Neural cell (in vitro differentiated cells): ENCODE measurements around the gene SF3B1. TPM values are rescaled to one million over a fixed set of nuclear protein-coding genes. Genes with fewer than 3 reads are reported as not detected.

Experiments
- H2AFZ ChIP-seq: fragments of 200-600, 300-800 bp; sonication (generic), shearing (Covaris generic); 2 replicates; pipeline ENCODE4 v1.6.0; 2014; ENCODE audit warnings: low read depth, mild to moderate bottlenecking, antibody characterized with exemption, low read length, moderate library complexity
- H3F3A ChIP-seq: fragments of 200-600 bp; shearing (Covaris generic); 2 replicates; pipeline ENCODE4 v1.6.1; 2016; ENCODE audit warnings: mild to moderate bottlenecking, moderate library complexity, mixed read lengths, antibody characterized with exemption, low read length; ENCODE audit not compliant: insufficient read depth, poor library complexity, severe bottlenecking
- H3K27ac ChIP-seq: fragments of 200-600, 300-800 bp; sonication (generic), shearing (Covaris generic); 2 replicates; pipeline ENCODE4 v1.5.1; 2014; ENCODE audit warnings: mild to moderate bottlenecking, low read length, moderate library complexity
- H3K27me3 ChIP-seq: fragments of 300-800, 200-600 bp; sonication (generic), shearing (Covaris generic); 2 replicates; pipeline ENCODE4 v1.6.0; 2014; ENCODE audit warnings: mild to moderate bottlenecking, low read depth, low read length, moderate library complexity; ENCODE audit not compliant: insufficient read depth
- H3K36me3 ChIP-seq: fragments of 300-800, 200-600 bp; sonication (generic), shearing (Covaris generic); 2 replicates; pipeline ENCODE4 v1.5.1; 2014; ENCODE audit warnings: mild to moderate bottlenecking, antibody characterized with exemption, low read length, moderate library complexity; ENCODE audit not compliant: insufficient read depth
- H3K4me2 ChIP-seq: fragments of 300-800, 200-600 bp; sonication (generic), shearing (Covaris generic); 2 replicates; pipeline ENCODE4 v1.6.0; 2014; ENCODE audit warnings: mild to moderate bottlenecking, low read length
- H3K4me3 ChIP-seq: fragments of 300-800, 200-600 bp; sonication (generic), shearing (Covaris generic); 2 replicates; pipeline ENCODE4 v1.5.1; 2014; ENCODE audit warnings: mild to moderate bottlenecking, low read length, moderate library complexity
- H3K79me2 ChIP-seq: fragments of 200-600 bp; shearing (Covaris generic); replicated peaks from 2 replicates; pipeline ENCODE4 v1.6.0; 2014; ENCODE audit warnings: mild to moderate bottlenecking, low read length, moderate library complexity; ENCODE audit not compliant: insufficient read depth
- H3K9ac ChIP-seq: fragments of 300-800, 200-600 bp; sonication (generic), shearing (Covaris generic); 2 replicates; pipeline ENCODE4 v1.6.1; 2016; ENCODE audit warnings: mild to moderate bottlenecking, low read length, mixed read lengths
- H3K9me2 ChIP-seq: fragments of 200-600 bp; shearing (Covaris generic); 2 replicates; pipeline ENCODE4 v1.6.1; 2016; ENCODE audit warnings: mild to moderate bottlenecking, low read length, mixed read lengths; ENCODE audit not compliant: insufficient read depth
- H3K9me3 ChIP-seq: fragments of 200-600, 300-800 bp; sonication (generic), shearing (Covaris generic); 2 replicates; pipeline ENCODE4 v1.6.1; 2016; ENCODE audit warnings: mild to moderate bottlenecking, mixed run types, low read length, moderate library complexity, mixed read lengths
- H4K20me1 ChIP-seq: fragments of 200-600 bp; shearing (Covaris generic); 2 replicates; pipeline ENCODE4 v1.6.1; 2016; ENCODE audit warnings: mild to moderate bottlenecking, mixed run types; ENCODE audit not compliant: insufficient read depth
- EP300 ChIP-seq: fragments of 450-650 bp; conservative IDR thresholded peaks from 2 replicates; pipeline ENCODE4 v1.6.1; 2014; ENCODE audit warnings: antibody characterized with exemption, mild to moderate bottlenecking, moderate library complexity; ENCODE audit not compliant: poor library complexity, severe bottlenecking
- EZH2 ChIP-seq: fragments of 200-600, 300-800 bp; shearing (Covaris generic), sonication (generic); IDR thresholded peaks from 2 replicates; pipeline ENCODE4 v1.6.1; 2014; ENCODE audit warnings: antibody characterized with exemption, low read length, borderline replicate concordance, mild to moderate bottlenecking; ENCODE audit not compliant: insufficient read depth, poor library complexity, severe bottlenecking
- MXI1 ChIP-seq: fragments of 450-650 bp; conservative IDR thresholded peaks from 2 replicates; pipeline ENCODE4 v1.6.1; 2014; ENCODE audit warnings: antibody characterized with exemption, mild to moderate bottlenecking; ENCODE audit not compliant: poor library complexity, severe bottlenecking
- POLR2AphosphoS5 ChIP-seq: IDR thresholded peaks from 2 replicates; pipeline ENCODE4 v1.6.1; 2012
- RAD21 ChIP-seq: fragments of 450-650 bp; conservative IDR thresholded peaks from 2 replicates; pipeline ENCODE4 v1.6.1; 2014; ENCODE audit warnings: antibody characterized with exemption, mild to moderate bottlenecking, moderate library complexity
- SMC3 ChIP-seq: fragments of 450-650 bp; conservative IDR thresholded peaks from 2 replicates; pipeline ENCODE4 v1.6.1; 2014; ENCODE audit warnings: antibody characterized with exemption, mild to moderate bottlenecking, moderate library complexity; ENCODE audit not compliant: poor library complexity
- TAF1 ChIP-seq: IDR thresholded peaks from 2 replicates; pipeline ENCODE4 v1.6.1; 2012; ENCODE audit warnings: low read depth
- polyA plus RNA-seq: library from polyadenylated mRNA; depleted of rRNA; stranded (reverse); fragments of >200 nt; gene quantifications from 2 replicates; pipeline ENCODE4 v1.2.3, GENCODE V29; 2014
- TF ChIP-seq, protein P1 (sequence below): IDR thresholded peaks from 2 replicates; pipeline ENCODE4 v1.6.1; 2012; ENCODE audit warnings: borderline replicate concordance
- TF ChIP-seq, protein P2 (sequence below): fragments of 450-650 bp; IDR thresholded peaks from 2 replicates; pipeline ENCODE4 v1.5.1; 2014; ENCODE audit warnings: antibody characterized with exemption, mild to moderate bottlenecking, moderate library complexity; ENCODE audit not compliant: poor library complexity, severe bottlenecking

The SF3B1 gene
- polyA plus RNA-seq, 1 donor from 2014 or later: 1,143 TPM

DNA sequence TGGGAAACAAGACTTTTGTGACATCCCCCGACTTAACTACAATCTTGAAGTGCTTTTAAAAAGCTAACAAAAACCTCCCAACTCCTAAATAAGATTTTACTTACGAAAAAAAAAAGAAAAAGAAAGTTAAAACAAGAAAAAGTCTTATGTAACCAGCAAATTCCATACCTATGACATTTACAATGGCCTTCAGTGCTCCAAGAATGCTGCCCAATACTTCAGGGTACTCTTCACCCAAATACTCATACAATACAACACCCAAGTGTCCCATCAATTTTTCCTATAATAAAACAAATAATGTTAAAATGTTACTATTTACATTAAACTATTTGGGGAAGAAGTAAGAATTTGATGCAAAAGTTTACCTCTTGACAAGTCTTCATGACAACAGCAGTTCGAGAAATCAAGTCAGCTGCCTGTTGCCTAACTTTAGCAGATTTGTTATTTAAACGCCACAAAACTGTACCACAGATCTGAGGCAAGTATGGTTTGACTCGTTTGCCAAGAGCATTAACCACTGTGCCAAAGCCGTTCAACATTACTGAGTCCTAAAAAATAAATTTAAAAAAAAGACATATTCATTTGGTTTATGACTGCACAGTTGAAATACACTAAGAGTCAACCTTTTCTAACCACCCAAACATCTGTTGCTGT is 34.8 kb downstream of the SF3B1 start:
- Histone ChIP-seq H3K9me3 (no peaks in the 10 kb centered on the region), H4K20me1 (peaks cover 4% of the 10 kb centered on the region), H2AFZ (no peak overlapping the region), H3K9me2 (no peaks in the 10 kb centered on the region), H3K4me3 (no peak overlapping the region), H3K79me2 (no peaks in the 10 kb centered on the region), H3K27ac (no peak overlapping the region), H3K9ac (no peak overlapping the region), H3K36me3 (peaks cover 25% of the 10 kb centered on the region), H3K27me3 (no peaks in the 10 kb centered on the region), H3K4me2 (no peak overlapping the region), H3F3A (no peaks in the 10 kb centered on the region)
- TF ChIP-seq, protein P1, sequence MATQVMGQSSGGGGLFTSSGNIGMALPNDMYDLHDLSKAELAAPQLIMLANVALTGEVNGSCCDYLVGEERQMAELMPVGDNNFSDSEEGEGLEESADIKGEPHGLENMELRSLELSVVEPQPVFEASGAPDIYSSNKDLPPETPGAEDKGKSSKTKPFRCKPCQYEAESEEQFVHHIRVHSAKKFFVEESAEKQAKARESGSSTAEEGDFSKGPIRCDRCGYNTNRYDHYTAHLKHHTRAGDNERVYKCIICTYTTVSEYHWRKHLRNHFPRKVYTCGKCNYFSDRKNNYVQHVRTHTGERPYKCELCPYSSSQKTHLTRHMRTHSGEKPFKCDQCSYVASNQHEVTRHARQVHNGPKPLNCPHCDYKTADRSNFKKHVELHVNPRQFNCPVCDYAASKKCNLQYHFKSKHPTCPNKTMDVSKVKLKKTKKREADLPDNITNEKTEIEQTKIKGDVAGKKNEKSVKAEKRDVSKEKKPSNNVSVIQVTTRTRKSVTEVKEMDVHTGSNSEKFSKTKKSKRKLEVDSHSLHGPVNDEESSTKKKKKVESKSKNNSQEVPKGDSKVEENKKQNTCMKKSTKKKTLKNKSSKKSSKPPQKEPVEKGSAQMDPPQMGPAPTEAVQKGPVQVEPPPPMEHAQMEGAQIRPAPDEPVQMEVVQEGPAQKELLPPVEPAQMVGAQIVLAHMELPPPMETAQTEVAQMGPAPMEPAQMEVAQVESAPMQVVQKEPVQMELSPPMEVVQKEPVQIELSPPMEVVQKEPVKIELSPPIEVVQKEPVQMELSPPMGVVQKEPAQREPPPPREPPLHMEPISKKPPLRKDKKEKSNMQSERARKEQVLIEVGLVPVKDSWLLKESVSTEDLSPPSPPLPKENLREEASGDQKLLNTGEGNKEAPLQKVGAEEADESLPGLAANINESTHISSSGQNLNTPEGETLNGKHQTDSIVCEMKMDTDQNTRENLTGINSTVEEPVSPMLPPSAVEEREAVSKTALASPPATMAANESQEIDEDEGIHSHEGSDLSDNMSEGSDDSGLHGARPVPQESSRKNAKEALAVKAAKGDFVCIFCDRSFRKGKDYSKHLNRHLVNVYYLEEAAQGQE: no peak
- TF ChIP-seq EZH2: no peak
- TF ChIP-seq POLR2AphosphoS5: no peak
- TF ChIP-seq EP300: no peak
- TF ChIP-seq TAF1: no peak
- TF ChIP-seq MXI1: no peak
- TF ChIP-seq SMC3: no peak
- no peak for TF ChIP-seq RAD21
- TF ChIP-seq, protein P2, sequence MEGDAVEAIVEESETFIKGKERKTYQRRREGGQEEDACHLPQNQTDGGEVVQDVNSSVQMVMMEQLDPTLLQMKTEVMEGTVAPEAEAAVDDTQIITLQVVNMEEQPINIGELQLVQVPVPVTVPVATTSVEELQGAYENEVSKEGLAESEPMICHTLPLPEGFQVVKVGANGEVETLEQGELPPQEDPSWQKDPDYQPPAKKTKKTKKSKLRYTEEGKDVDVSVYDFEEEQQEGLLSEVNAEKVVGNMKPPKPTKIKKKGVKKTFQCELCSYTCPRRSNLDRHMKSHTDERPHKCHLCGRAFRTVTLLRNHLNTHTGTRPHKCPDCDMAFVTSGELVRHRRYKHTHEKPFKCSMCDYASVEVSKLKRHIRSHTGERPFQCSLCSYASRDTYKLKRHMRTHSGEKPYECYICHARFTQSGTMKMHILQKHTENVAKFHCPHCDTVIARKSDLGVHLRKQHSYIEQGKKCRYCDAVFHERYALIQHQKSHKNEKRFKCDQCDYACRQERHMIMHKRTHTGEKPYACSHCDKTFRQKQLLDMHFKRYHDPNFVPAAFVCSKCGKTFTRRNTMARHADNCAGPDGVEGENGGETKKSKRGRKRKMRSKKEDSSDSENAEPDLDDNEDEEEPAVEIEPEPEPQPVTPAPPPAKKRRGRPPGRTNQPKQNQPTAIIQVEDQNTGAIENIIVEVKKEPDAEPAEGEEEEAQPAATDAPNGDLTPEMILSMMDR: no peak

DNA sequence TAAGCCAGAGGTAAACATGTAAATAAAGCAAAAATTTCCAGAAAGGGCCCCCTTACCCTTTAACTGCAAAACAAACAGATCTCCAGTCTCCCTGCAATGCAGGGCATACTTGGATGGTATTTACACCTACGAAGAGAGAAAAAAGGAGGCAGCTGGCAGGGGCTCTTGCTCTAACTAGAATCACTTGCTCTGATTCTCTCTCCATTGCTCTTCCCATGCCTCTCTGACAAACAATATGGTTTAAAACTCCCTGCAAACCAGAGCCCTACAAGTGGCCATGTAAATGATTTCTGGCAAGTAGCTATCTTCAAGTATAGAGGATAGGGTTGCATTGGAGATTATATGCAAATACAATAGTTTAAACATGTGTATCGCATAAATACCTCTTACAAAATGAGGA is 35.9 kb downstream of the SF3B1 start:
- H3K9me3 ChIP-seq: no peaks in the 10 kb centered on the region
- no peak overlapping the region for H2AFZ ChIP-seq
- H4K20me1 ChIP-seq: peaks cover 4% of the 10 kb centered on the region
- peaks cover 25% of the 10 kb centered on the region for H3K36me3 ChIP-seq
- H3K9me2 ChIP-seq: no peaks in the 10 kb centered on the region
- H3F3A ChIP-seq: no peaks in the 10 kb centered on the region
- H3K4me3 ChIP-seq: no peak overlapping the region
- no peak overlapping the region for H3K27ac ChIP-seq
- no peaks in the 10 kb centered on the region for H3K27me3 ChIP-seq
- no peak overlapping the region for H3K4me2 ChIP-seq
- H3K9ac ChIP-seq: no peak overlapping the region
- no peak for TF ChIP-seq EP300
- TF ChIP-seq MXI1: no peak
- TF ChIP-seq, protein P1: no peak
- no peak for TF ChIP-seq EZH2
- no peak for TF ChIP-seq RAD21
- TF ChIP-seq SMC3: no peak
- TF ChIP-seq TAF1: no peak
- TF ChIP-seq, protein P2: no peak
- TF ChIP-seq POLR2AphosphoS5: no peak
- H3K79me2 ChIP-seq: no peaks in the 10 kb centered on the region
